Activated T-cell treated with anti-CD3 and anti-CD28 coated beads, Interleukin-2, amount 50 U/mL, for 4 hours (primary cell): ENCODE measurements around the gene PRKG1. TPM values are rescaled to one million over a fixed set of nuclear protein-coding genes. Genes with fewer than 3 reads are reported as not detected.

Source experiments
- ATAC-seq, 2 donors: fragments of 200-7000 bp; cut with Tn5 transposase; one replicate each; pipeline ENCODE4 v1.10.0; 2021
- DNase-seq: peaks from one replicate; pipeline ENCODE4 v3.0.0-alpha.2; 2020
- H3K27me3 Mint-ChIP-seq: one replicate; pipeline ENCODE4 v1.8.0; 2021; ENCODE audit warnings: low read depth, mixed read lengths
- H3K36me3 Mint-ChIP-seq: one replicate; pipeline ENCODE4 v1.8.0; 2022; ENCODE audit warnings: mixed read lengths; ENCODE audit not compliant: insufficient read depth
- H3K4me1 Mint-ChIP-seq: one replicate; pipeline ENCODE4 v1.8.0; 2021; ENCODE audit warnings: low read depth, mixed read lengths
- H3K4me3 Mint-ChIP-seq: one replicate; pipeline ENCODE4 v1.8.0; 2021; ENCODE audit warnings: mild to moderate bottlenecking, moderate library complexity, mixed read lengths
- H3K9me3 Mint-ChIP-seq: one replicate; pipeline ENCODE4 v1.8.0; 2021; ENCODE audit warnings: mixed read lengths
- total RNA-seq, 3 donors: library from RNA; stranded (reverse); gene quantifications; one replicate each; pipeline ENCODE4 v1.2.1, GENCODE V29; 2021

Gene PRKG1
- total RNA-seq, 3 donors from 2014 or later = 0.08 TPM; not detected in 2

- Mint-ChIP-seq H3K4me3 (no peak overlapping the region), H3K4me1 (no peaks in the 10 kb centered on the region), H3K36me3 (no peaks in the 10 kb centered on the region), H3K9me3 (no peaks in the 10 kb centered on the region), H3K27me3 (peaks cover 1% of the 10 kb centered on the region)
- DNase-seq = no peak
- no peak for ATAC-seq
Observed at GRCh38 chr10:51599647-51600046, 525.4 kb downstream of the PRKG1 start.

GRCh38 chr10:51602326-51602725, 528.0 kb downstream of the PRKG1 start:
- Mint-ChIP-seq H3K36me3 (no peaks in the 10 kb centered on the region), H3K9me3 (no peaks in the 10 kb centered on the region), H3K4me1 (no peaks in the 10 kb centered on the region), H3K4me3 (no peak overlapping the region), H3K27me3 (no peaks in the 10 kb centered on the region)
- ATAC-seq (no peak), DNase-seq (no peak)

GRCh38 chr10:51604579-51604978, 530.3 kb downstream of the PRKG1 start:
- Mint-ChIP-seq H3K4me3 (no peak overlapping the region), H3K4me1 (no peaks in the 10 kb centered on the region), H3K9me3 (no peaks in the 10 kb centered on the region), H3K36me3 (no peaks in the 10 kb centered on the region), H3K27me3 (no peaks in the 10 kb centered on the region)
- ATAC-seq (no peak), DNase-seq (no peak)

- Mint-ChIP-seq H3K36me3 (no peaks in the 10 kb centered on the region), H3K4me3 (no peak overlapping the region), H3K4me1 (no peaks in the 10 kb centered on the region), H3K27me3 (no peaks in the 10 kb centered on the region), H3K9me3 (no peaks in the 10 kb centered on the region)
- DNase-seq (no peak), ATAC-seq (no peak)
Observed at GRCh38 chr10:51606825-51607462, 532.7 kb downstream of the PRKG1 start.

- no peaks in the 10 kb centered on the region for H3K36me3 Mint-ChIP-seq
- ATAC-seq (no peak), DNase-seq (no peak)
- no peaks in the 10 kb centered on the region for H3K27me3 Mint-ChIP-seq
- H3K4me1 Mint-ChIP-seq = no peaks in the 10 kb centered on the region
- H3K4me3 Mint-ChIP-seq = no peak overlapping the region
- H3K9me3 Mint-ChIP-seq = no peaks in the 10 kb centered on the region
Observed at GRCh38 chr10:51607463-51607835, 533.2 kb downstream of the PRKG1 start.

- ATAC-seq (no peak), DNase-seq (no peak)
- no peaks in the 10 kb centered on the region for H3K4me1 Mint-ChIP-seq
- H3K36me3 Mint-ChIP-seq = no peaks in the 10 kb centered on the region
- no peaks in the 10 kb centered on the region for H3K27me3 Mint-ChIP-seq
- no peak overlapping the region for H3K4me3 Mint-ChIP-seq
- H3K9me3 Mint-ChIP-seq = no peaks in the 10 kb centered on the region
Observed at GRCh38 chr10:51608211-51608610, 533.9 kb downstream of the PRKG1 start.

- H3K27me3 Mint-ChIP-seq = no peaks in the 10 kb centered on the region
- no peaks in the 10 kb centered on the region for H3K4me1 Mint-ChIP-seq
- H3K9me3 Mint-ChIP-seq = peaks cover 9% of the 10 kb centered on the region
- H3K4me3 Mint-ChIP-seq = no peak overlapping the region
- DNase-seq (no peak), ATAC-seq (no peak)
- H3K36me3 Mint-ChIP-seq = no peaks in the 10 kb centered on the region
Observed at GRCh38 chr10:51615764-51616298, 541.5 kb downstream of the PRKG1 start.

- Mint-ChIP-seq H3K27me3 (no peaks in the 10 kb centered on the region), H3K4me3 (no peak overlapping the region), H3K9me3 (peaks cover 9% of the 10 kb centered on the region), H3K36me3 (no peaks in the 10 kb centered on the region), H3K4me1 (no peaks in the 10 kb centered on the region)
- DNase-seq (no peak), ATAC-seq (no peak)
Observed at GRCh38 chr10:51617576-51618235, 543.4 kb downstream of the PRKG1 start.

GRCh38 chr10:51619365-51619764, 545.1 kb downstream of the PRKG1 start:
- no peaks in the 10 kb centered on the region for H3K4me1 Mint-ChIP-seq
- no peak overlapping the region for H3K4me3 Mint-ChIP-seq
- peaks cover 8% of the 10 kb centered on the region for H3K9me3 Mint-ChIP-seq
- DNase-seq = no peak
- H3K36me3 Mint-ChIP-seq = no peaks in the 10 kb centered on the region
- no peaks in the 10 kb centered on the region for H3K27me3 Mint-ChIP-seq
- no peak for ATAC-seq

- H3K27me3 Mint-ChIP-seq = no peaks in the 10 kb centered on the region
- H3K9me3 Mint-ChIP-seq = peaks cover 4% of the 10 kb centered on the region
- ATAC-seq = no peak
- no peaks in the 10 kb centered on the region for H3K4me1 Mint-ChIP-seq
- H3K4me3 Mint-ChIP-seq = no peak overlapping the region
- DNase-seq = no peak
- H3K36me3 Mint-ChIP-seq = no peaks in the 10 kb centered on the region
Observed at GRCh38 chr10:51620131-51620530, 545.8 kb downstream of the PRKG1 start.

- Mint-ChIP-seq H3K4me3 (no peak overlapping the region), H3K27me3 (no peaks in the 10 kb centered on the region), H3K4me1 (no peaks in the 10 kb centered on the region), H3K9me3 (no peaks in the 10 kb centered on the region), H3K36me3 (no peaks in the 10 kb centered on the region)
- ATAC-seq (no peak), DNase-seq (no peak)
Observed at GRCh38 chr10:51624013-51624412, 549.7 kb downstream of the PRKG1 start.

- no peaks in the 10 kb centered on the region for H3K36me3 Mint-ChIP-seq
- DNase-seq (no peak), ATAC-seq (no peak)
- no peak overlapping the region for H3K4me3 Mint-ChIP-seq
- H3K4me1 Mint-ChIP-seq = no peaks in the 10 kb centered on the region
- no peaks in the 10 kb centered on the region for H3K27me3 Mint-ChIP-seq
- no peaks in the 10 kb centered on the region for H3K9me3 Mint-ChIP-seq
Observed at GRCh38 chr10:51629934-51630639, 555.8 kb downstream of the PRKG1 start.

GRCh38 chr10:51630640-51631005, 556.3 kb downstream of the PRKG1 start:
- H3K4me1 Mint-ChIP-seq = no peaks in the 10 kb centered on the region
- DNase-seq (no peak), ATAC-seq (no peak)
- no peaks in the 10 kb centered on the region for H3K9me3 Mint-ChIP-seq
- H3K4me3 Mint-ChIP-seq = no peak overlapping the region
- H3K27me3 Mint-ChIP-seq = no peaks in the 10 kb centered on the region
- H3K36me3 Mint-ChIP-seq = no peaks in the 10 kb centered on the region

- H3K4me1 Mint-ChIP-seq = no peaks in the 10 kb centered on the region
- no peak overlapping the region for H3K4me3 Mint-ChIP-seq
- no peaks in the 10 kb centered on the region for H3K9me3 Mint-ChIP-seq
- H3K27me3 Mint-ChIP-seq = no peaks in the 10 kb centered on the region
- no peak for ATAC-seq
- no peak for DNase-seq
- no peaks in the 10 kb centered on the region for H3K36me3 Mint-ChIP-seq
Observed at GRCh38 chr10:51635436-51635835, 561.1 kb downstream of the PRKG1 start.

- H3K27me3 Mint-ChIP-seq = no peaks in the 10 kb centered on the region
- no peak for ATAC-seq
- H3K4me3 Mint-ChIP-seq = no peak overlapping the region
- DNase-seq = no peak
- no peaks in the 10 kb centered on the region for H3K9me3 Mint-ChIP-seq
- H3K4me1 Mint-ChIP-seq = no peaks in the 10 kb centered on the region
- H3K36me3 Mint-ChIP-seq = no peaks in the 10 kb centered on the region
Observed at GRCh38 chr10:51638211-51638610, 563.9 kb downstream of the PRKG1 start.
